Measurements from ENCODE around the gene GRIA2.

The GRIA2 gene

GRCh38 chr4:157290622-157291021 is 70.1 kb downstream of the GRIA2 start:
- TF ChIP-seq GATA1 (IDR thresholded peaks at IDR 0.05; ENCODE audit: low read depth, low read length) (no peak), POLR2A (IDR thresholded peaks at IDR 0.05; ENCODE audit: low read length) (no peak)
- no peak for DNase-seq

- TF ChIP-seq GATA1 (IDR thresholded peaks at IDR 0.05; ENCODE audit: low read depth, low read length) (no peak), POLR2A (IDR thresholded peaks at IDR 0.05; ENCODE audit: low read length) (no peak)
- DNase-seq = no peak
Measured at GRCh38 chr4:157291071-157291470, 70.5 kb downstream of the GRIA2 start.

- TF ChIP-seq GATA1 (IDR thresholded peaks at IDR 0.05; ENCODE audit: low read depth, low read length) (no peak), POLR2A (IDR thresholded peaks at IDR 0.05; ENCODE audit: low read length) (no peak)
- no peak for DNase-seq
Measured at GRCh38 chr4:157293673-157294072, 73.1 kb downstream of the GRIA2 start.

GRCh38 chr4:157294575-157294974 is 74.0 kb downstream of the GRIA2 start:
- DNase-seq = no peak
- TF ChIP-seq GATA1 (IDR thresholded peaks at IDR 0.05; ENCODE audit: low read depth, low read length) = no peak
- TF ChIP-seq POLR2A (IDR thresholded peaks at IDR 0.05; ENCODE audit: low read length) = no peak

- no peak for TF ChIP-seq POLR2A (IDR thresholded peaks at IDR 0.05; ENCODE audit: low read length)
- no peak for TF ChIP-seq GATA1 (IDR thresholded peaks at IDR 0.05; ENCODE audit: low read depth, low read length)
- no peak for DNase-seq
Measured at GRCh38 chr4:157300701-157301100, 80.2 kb downstream of the GRIA2 start.

GRCh38 chr4:157303471-157303960 is 83.0 kb downstream of the GRIA2 start:
- TF ChIP-seq GATA1 (IDR thresholded peaks at IDR 0.05; ENCODE audit: low read depth, low read length) (no peak), POLR2A (IDR thresholded peaks at IDR 0.05; ENCODE audit: low read length) (no peak)
- DNase-seq = no peak

GRCh38 chr4:157304769-157305168 is 84.2 kb downstream of the GRIA2 start:
- no peak for TF ChIP-seq GATA1 (IDR thresholded peaks at IDR 0.05; ENCODE audit: low read depth, low read length)
- TF ChIP-seq POLR2A (IDR thresholded peaks at IDR 0.05; ENCODE audit: low read length) = no peak

GRCh38 chr4:157312702-157313101 is 92.2 kb downstream of the GRIA2 start:
- TF ChIP-seq GATA1 (IDR thresholded peaks at IDR 0.05; ENCODE audit: low read depth, low read length) = no peak
- TF ChIP-seq POLR2A (IDR thresholded peaks at IDR 0.05; ENCODE audit: low read length) = no peak
- no peak for DNase-seq

More at GRCh38 chr4:157304769-157305168, 84.2 kb downstream of the GRIA2 start:
- DNase-seq = no peak

GRCh38 chr4:157314906-157315305 is 94.4 kb downstream of the GRIA2 start:
- TF ChIP-seq GATA1 (IDR thresholded peaks at IDR 0.05; ENCODE audit: low read depth, low read length) (no peak), POLR2A (IDR thresholded peaks at IDR 0.05; ENCODE audit: low read length) (no peak)
- no peak for DNase-seq

GRCh38 chr4:157315968-157316367 is 95.4 kb downstream of the GRIA2 start:
- no peak for TF ChIP-seq GATA1 (IDR thresholded peaks at IDR 0.05; ENCODE audit: low read depth, low read length)
- TF ChIP-seq POLR2A (IDR thresholded peaks at IDR 0.05; ENCODE audit: low read length) = no peak
- no peak for DNase-seq

- no peak for DNase-seq
- TF ChIP-seq GATA1 (IDR thresholded peaks at IDR 0.05; ENCODE audit: low read depth, low read length) = no peak
- no peak for TF ChIP-seq POLR2A (IDR thresholded peaks at IDR 0.05; ENCODE audit: low read length)
Measured at GRCh38 chr4:157320092-157320491, 99.6 kb downstream of the GRIA2 start.

GRCh38 chr4:157327666-157328065 is 107.1 kb downstream of the GRIA2 start:
- no peak for DNase-seq
- TF ChIP-seq POLR2A (IDR thresholded peaks at IDR 0.05; ENCODE audit: low read length) (no peak), GATA1 (IDR thresholded peaks at IDR 0.05; ENCODE audit: low read depth, low read length) (no peak)

- no peak for DNase-seq
- no peak for TF ChIP-seq GATA1 (IDR thresholded peaks at IDR 0.05; ENCODE audit: low read depth, low read length)
- TF ChIP-seq POLR2A (IDR thresholded peaks at IDR 0.05; ENCODE audit: low read length) = no peak
Measured at GRCh38 chr4:157357887-157358286, 137.4 kb downstream of the GRIA2 start.

GRCh38 chr4:157358439-157358838 is 137.9 kb downstream of the GRIA2 start:
- TF ChIP-seq GATA1 (IDR thresholded peaks at IDR 0.05; ENCODE audit: low read depth, low read length) = no peak
- no peak for TF ChIP-seq POLR2A (IDR thresholded peaks at IDR 0.05; ENCODE audit: low read length)
- DNase-seq = no peak

GRCh38 chr4:157358851-157359250 is 138.3 kb downstream of the GRIA2 start:
- TF ChIP-seq POLR2A (IDR thresholded peaks at IDR 0.05; ENCODE audit: low read length) (no peak), GATA1 (IDR thresholded peaks at IDR 0.05; ENCODE audit: low read depth, low read length) (no peak)
- DNase-seq = no peak

GRCh38 chr4:157363360-157363759 is 142.8 kb downstream of the GRIA2 start:
- no peak for DNase-seq
- TF ChIP-seq POLR2A (IDR thresholded peaks at IDR 0.05; ENCODE audit: low read length) = no peak
- no peak for TF ChIP-seq GATA1 (IDR thresholded peaks at IDR 0.05; ENCODE audit: low read depth, low read length)

Data from erythroblast (primary cell).